HAP-1 (cell line): Measurements from ENCODE around the gene C20orf204.

Experiments used
- DNase-seq, 2 experiments: peaks; one replicate each; pipeline ENCODE4 v3.0.0-alpha.2; 2016 to 2020; ENCODE audit warnings: low spot score in 2 of 2
- H3K27me3 ChIP-seq: fragments of 250-450 bp; sonication (Bioruptor Pico); 2 replicates; pipeline ENCODE4 v1.5.1; 2020; ENCODE audit warnings: low read depth, mild to moderate bottlenecking, moderate library complexity
- H3K36me3 ChIP-seq: fragments of 250-450 bp; sonication (Bioruptor Pico); replicated peaks from 2 replicates; pipeline ENCODE4 v1.5.1; 2020; ENCODE audit warnings: mild to moderate bottlenecking
- H3K4me1 ChIP-seq: fragments of 250-450 bp; sonication (Bioruptor Pico); 2 replicates; pipeline ENCODE4 v1.5.1; 2020; ENCODE audit warnings: mild to moderate bottlenecking
- H3K4me3 ChIP-seq: fragments of 250-450 bp; sonication (Bioruptor Pico); 2 replicates; pipeline ENCODE4 v1.5.1; 2020; ENCODE audit warnings: mild to moderate bottlenecking, moderate library complexity
- H3K9me3 ChIP-seq: fragments of 250-450 bp; sonication (Bioruptor Pico); 2 replicates; pipeline ENCODE4 v1.5.1; 2020; ENCODE audit warnings: mild to moderate bottlenecking, moderate library complexity
- in situ Hi-C: fragments of 300-500 bp; cut with MboI; formaldehyde crosslinking; loops from 3 replicates; pipeline ENCODE4 v1.14.3; 2020; ENCODE audit warnings: low sequenced_read_pairs, inconsistent platforms, mixed read lengths

C20orf204 gene

GRCh38 chr20:64062596-64063388 lies 26.8 kb downstream of the C20orf204 start, which contains the start of gene TCEA2:
TCEA2 (plus strand) TSS chr20:64063198; CDS start chr20:64063313, 115 bp downstream.
- H3K9me3 ChIP-seq = no peaks in the 10 kb centered on the region
- in situ Hi-C loops = no loop called here
- peak within 1 kb of the TSS; percentile 76 for H3K4me3 ChIP-seq
- DNase-seq = peak; percentile 95 to 98
- H3K4me1 ChIP-seq = peaks cover 9% of the 10 kb centered on the region
- no peaks in the 10 kb centered on the region for H3K36me3 ChIP-seq
- H3K27me3 ChIP-seq = no peaks in the 10 kb centered on the region

- peak in 1 of 2 experiments; percentile 67 for DNase-seq
- H3K27me3 ChIP-seq = no peaks in the 10 kb centered on the region
- no peaks in the 10 kb centered on the region for H3K36me3 ChIP-seq
- H3K4me1 ChIP-seq = peaks cover 9% of the 10 kb centered on the region
- H3K4me3 ChIP-seq = peak overlapping the region; percentile 76
- in situ Hi-C loops = no loop called here
- H3K9me3 ChIP-seq = no peaks in the 10 kb centered on the region
These were observed 27.6 kb downstream of the C20orf204 start for GRCh38 chr20:64063389-64064144.

- Histone ChIP-seq H3K4me3 (peak overlapping the region; percentile 76), H3K36me3 (no peaks in the 10 kb centered on the region), H3K9me3 (no peaks in the 10 kb centered on the region), H3K27me3 (no peaks in the 10 kb centered on the region), H3K4me1 (peaks cover 9% of the 10 kb centered on the region)
- in situ Hi-C loops = no loop called here
- no peak for DNase-seq
These were observed 28.2 kb downstream of the C20orf204 start for GRCh38 chr20:64064145-64064698.

GRCh38 chr20:64065062-64065973 lies 29.3 kb downstream of the C20orf204 start:
- DNase-seq = no peak
- in situ Hi-C loops = no loop called here
- Histone ChIP-seq H3K4me1 (peaks cover 9% of the 10 kb centered on the region), H3K9me3 (no peaks in the 10 kb centered on the region), H3K4me3 (no peak overlapping the region), H3K27me3 (no peaks in the 10 kb centered on the region), H3K36me3 (no peaks in the 10 kb centered on the region)

DNA sequence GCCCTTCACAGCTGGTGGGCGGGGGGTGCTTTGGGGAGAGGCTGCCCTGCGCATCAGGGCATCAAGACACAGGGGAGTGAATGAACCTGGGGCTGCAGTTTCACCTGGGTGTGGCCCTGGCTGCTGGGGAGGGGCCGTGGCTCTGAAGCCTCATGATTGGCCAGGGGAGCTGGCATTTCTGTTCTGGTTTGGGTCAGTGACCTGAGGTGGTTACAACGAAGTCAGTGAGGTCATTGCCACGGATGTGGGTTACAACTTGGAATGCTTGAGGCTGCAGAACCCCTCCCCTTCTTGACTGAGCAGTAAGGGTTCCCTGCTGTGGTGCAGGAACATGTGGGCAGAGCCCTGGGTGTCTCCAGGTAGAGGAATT lies 30.0 kb downstream of the C20orf204 start:
- H3K4me3 ChIP-seq = no peak overlapping the region
- no peak for DNase-seq
- H3K27me3 ChIP-seq = no peaks in the 10 kb centered on the region
- H3K4me1 ChIP-seq = peaks cover 9% of the 10 kb centered on the region
- in situ Hi-C loops = no loop called here
- H3K9me3 ChIP-seq = no peaks in the 10 kb centered on the region
- H3K36me3 ChIP-seq = no peaks in the 10 kb centered on the region

- in situ Hi-C loops = no loop called here
- H3K9me3 ChIP-seq = no peaks in the 10 kb centered on the region
- peaks cover 9% of the 10 kb centered on the region for H3K4me1 ChIP-seq
- DNase-seq = no peak
- no peaks in the 10 kb centered on the region for H3K27me3 ChIP-seq
- no peak overlapping the region for H3K4me3 ChIP-seq
- H3K36me3 ChIP-seq = no peaks in the 10 kb centered on the region
These were observed 31.1 kb downstream of the C20orf204 start for GRCh38 chr20:64067005-64067632.

DNA sequence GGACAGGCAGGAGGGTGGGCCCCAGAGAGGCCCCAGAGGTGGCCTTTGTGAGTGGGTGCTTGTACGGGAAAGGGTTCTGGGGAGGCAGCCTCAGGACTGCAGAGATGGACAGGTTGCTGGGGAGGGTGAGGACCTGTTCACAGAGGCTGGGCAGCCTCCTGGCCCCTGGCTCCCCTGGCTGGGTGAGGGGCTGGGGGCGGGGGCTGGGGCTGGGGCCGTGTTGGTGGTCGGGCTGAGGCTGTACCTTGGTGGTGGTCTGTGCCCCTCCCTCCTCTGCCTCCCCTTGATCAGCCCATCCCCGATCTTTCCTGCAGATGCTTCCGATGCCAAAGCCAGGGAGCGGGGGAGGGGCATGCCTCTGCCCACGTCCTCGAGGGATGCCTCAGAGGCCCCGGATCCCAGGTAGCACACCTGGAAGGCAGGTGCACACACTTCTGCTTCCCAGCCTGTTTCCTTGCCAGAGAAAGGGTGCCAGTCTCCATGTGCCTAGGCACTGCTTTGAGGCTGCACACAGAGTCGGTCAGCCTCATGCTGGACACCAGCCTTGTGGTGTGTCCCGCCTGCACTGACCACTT lies 31.8 kb downstream of the C20orf204 start:
- no peak overlapping the region for H3K4me3 ChIP-seq
- no peak for DNase-seq
- H3K4me1 ChIP-seq = peaks cover 4% of the 10 kb centered on the region; the same call in 1 of the 2 replicates
- H3K27me3 ChIP-seq = no peaks in the 10 kb centered on the region
- no peaks in the 10 kb centered on the region for H3K36me3 ChIP-seq
- in situ Hi-C loops = no loop called here
- H3K9me3 ChIP-seq = no peaks in the 10 kb centered on the region

DNA sequence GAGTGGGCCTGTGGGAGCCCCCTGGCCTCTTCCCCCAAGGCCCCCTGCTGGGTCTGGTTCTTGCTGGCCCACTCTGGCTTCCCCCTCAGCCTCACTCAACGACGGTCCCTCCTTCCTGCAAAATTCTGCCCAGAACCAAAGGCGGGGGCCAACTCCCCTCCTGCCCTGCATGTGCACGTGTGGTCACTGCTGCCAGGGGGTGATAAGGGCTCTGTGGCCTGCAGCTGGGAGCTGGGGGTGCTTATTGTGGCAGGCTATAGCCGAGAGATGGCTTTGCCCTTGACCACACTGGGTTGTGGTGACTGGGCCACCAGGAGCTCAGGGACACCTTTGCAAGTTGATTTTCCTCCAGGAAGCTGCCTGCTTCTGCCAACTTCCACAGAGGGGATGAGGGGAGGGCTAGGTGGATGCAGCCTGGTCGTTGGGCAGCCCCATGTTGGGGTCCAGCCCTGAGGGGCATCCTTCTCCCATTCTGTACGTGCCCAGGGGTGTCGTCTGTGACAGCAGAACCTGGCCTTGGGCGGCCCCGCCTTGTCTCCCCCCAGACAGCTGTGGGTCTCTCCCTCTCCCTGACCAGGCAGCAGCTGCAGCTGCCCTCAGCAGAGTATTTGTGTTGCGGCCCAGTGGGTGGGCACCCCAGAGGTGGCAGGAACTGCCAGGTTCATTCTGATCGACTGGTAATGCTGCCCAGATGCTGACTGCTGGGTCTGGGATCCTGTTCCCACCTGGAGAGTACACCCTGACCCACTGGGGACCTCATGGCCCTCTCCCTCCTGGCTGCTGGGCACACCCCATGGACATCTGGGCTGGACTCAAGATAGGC lies 32.6 kb downstream of the C20orf204 start:
- DNase-seq = no peak
- H3K9me3 ChIP-seq = no peaks in the 10 kb centered on the region
- H3K4me3 ChIP-seq = no peak overlapping the region
- no peaks in the 10 kb centered on the region for H3K27me3 ChIP-seq
- H3K36me3 ChIP-seq = peaks cover 1% of the 10 kb centered on the region; the same call in 1 of the 2 replicates
- in situ Hi-C loops = no loop called here
- H3K4me1 ChIP-seq = peaks cover 4% of the 10 kb centered on the region; the same call in 1 of the 2 replicates

DNA sequence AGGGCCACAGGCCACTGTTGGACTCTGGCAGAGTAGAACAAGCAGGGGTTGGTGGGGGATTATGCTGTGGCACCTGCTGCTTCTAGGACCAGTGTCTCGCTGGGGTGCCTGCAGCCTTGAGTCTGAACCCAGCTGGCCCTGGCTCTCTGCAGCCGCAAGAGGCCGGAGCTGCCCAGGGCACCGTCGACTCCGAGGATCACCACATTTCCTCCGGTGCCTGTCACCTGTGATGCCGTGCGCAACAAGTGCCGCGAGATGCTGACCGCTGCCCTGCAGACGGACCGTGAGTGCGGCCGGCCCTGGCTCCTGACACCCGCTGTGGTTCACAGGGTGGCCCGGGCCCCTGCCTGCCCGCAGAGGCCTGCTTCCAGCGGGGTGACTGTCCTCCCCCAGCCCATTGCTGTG lies 33.2 kb downstream of the C20orf204 start:
- no peaks in the 10 kb centered on the region for H3K27me3 ChIP-seq
- H3K4me3 ChIP-seq = no peak overlapping the region
- H3K36me3 ChIP-seq = peaks cover 2% of the 10 kb centered on the region; the same call in 1 of the 2 replicates
- no peak for DNase-seq
- H3K9me3 ChIP-seq = no peaks in the 10 kb centered on the region
- no peaks in the 10 kb centered on the region for H3K4me1 ChIP-seq
- in situ Hi-C loops = no loop called here

GRCh38 chr20:64069614-64070243 lies 33.7 kb downstream of the C20orf204 start:
- no peaks in the 10 kb centered on the region for H3K27me3 ChIP-seq
- H3K4me1 ChIP-seq = no peaks in the 10 kb centered on the region
- no peaks in the 10 kb centered on the region for H3K9me3 ChIP-seq
- no peak overlapping the region for H3K4me3 ChIP-seq
- in situ Hi-C loops = no loop called here
- peaks cover 2% of the 10 kb centered on the region; the same call in 1 of the 2 replicates for H3K36me3 ChIP-seq
- peak in 1 of 2 experiments; percentile 68 for DNase-seq

DNA sequence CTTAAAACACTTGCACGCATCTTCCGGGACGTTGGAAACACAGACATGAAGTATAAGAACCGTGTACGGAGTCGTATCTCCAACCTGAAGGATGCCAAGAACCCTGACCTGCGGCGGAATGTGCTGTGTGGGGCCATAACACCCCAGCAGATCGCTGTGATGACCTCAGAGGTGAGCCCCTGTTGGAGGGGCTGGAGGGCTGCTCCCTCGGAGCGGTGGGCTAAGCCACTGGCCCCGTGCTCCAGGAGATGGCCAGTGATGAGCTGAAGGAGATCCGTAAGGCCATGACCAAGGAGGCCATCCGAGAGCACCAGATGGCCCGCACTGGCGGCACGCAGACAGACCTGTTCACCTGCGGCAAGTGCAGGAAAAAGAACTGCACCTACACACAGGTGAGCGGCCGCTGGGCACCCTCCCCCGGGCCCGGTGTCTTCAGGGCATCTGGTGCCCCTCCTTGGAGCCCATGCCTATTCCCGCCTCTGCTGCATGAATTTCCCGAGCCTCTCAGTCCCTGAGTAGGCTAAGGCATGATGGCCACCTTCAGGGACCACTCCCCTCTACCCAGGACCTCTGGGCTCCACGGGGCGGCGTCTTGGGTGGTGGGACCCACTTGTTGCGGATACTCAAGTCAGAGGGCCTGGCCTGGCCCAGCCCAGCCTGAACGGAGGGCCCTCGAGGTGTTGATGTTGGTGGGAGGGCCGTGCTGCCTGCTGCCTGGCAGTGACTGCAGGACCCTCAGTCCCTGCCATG lies 34.4 kb downstream of the C20orf204 start:
- no peaks in the 10 kb centered on the region for H3K27me3 ChIP-seq
- in situ Hi-C loops = no loop called here
- H3K36me3 ChIP-seq = peaks cover 2% of the 10 kb centered on the region; the same call in 1 of the 2 replicates
- H3K4me3 ChIP-seq = no peak overlapping the region
- DNase-seq = no peak
- H3K4me1 ChIP-seq = no peaks in the 10 kb centered on the region
- H3K9me3 ChIP-seq = no peaks in the 10 kb centered on the region
